Measurements from ENCODE around the gene CHAF1A. TPM values are rescaled to one million over a fixed set of nuclear protein-coding genes. Genes with fewer than 3 reads are reported as not detected.

CHAF1A gene
- total and polyA plus RNA-seq, 2 experiments from 2014 or later: 113 to 125 TPM

GRCh38 chr19:4453232-4454179 lies 51.1 kb downstream of the CHAF1A start:
- Histone ChIP-seq H4K20me1 (replicated peaks; ENCODE audit: insufficient read depth) (peaks cover 6% of the 10 kb centered on the region), H3K36me3 (ENCODE audit: insufficient read depth) (no peaks in the 10 kb centered on the region)
- TF ChIP-seq CREB1 (CRISPR knock-in tag; IDR thresholded peaks at IDR 0.05; ENCODE audit: low read depth) (no peak), JUNB (IDR thresholded peaks at IDR 0.05; ENCODE audit: unreplicated experiment) (no peak), REST (IDR thresholded peaks at IDR 0.05; ENCODE audit: unreplicated experiment) (no peak), ETS1 (IDR thresholded peaks at IDR 0.05) (no peak), STAT1 (IDR thresholded peaks at IDR 0.05; ENCODE audit: unreplicated experiment) (no peak), EZH2phosphoT487 (IDR thresholded peaks at IDR 0.05; ENCODE audit: unreplicated experiment) (no peak), NANOG (IDR thresholded peaks at IDR 0.05; ENCODE audit: borderline replicate concordance) (no peak), ZNF462 (CRISPR knock-in tag; IDR thresholded peaks at IDR 0.05) (no peak), ZNF114 (CRISPR knock-in tag; IDR thresholded peaks at IDR 0.05) (no peak), POLR2AphosphoS5 (IDR thresholded peaks at IDR 0.05; ENCODE audit: low read depth) (no peak), CTCF (conservative IDR thresholded peaks at IDR 0.05; ENCODE audit: low read depth in 2 of 2) (no peak), ZNF331 (CRISPR knock-in tag; IDR thresholded peaks at IDR 0.05; ENCODE audit: low read depth) (no peak), EZH2 (IDR thresholded peaks at IDR 0.05; ENCODE audit: low read depth, unreplicated experiment) (no peak)

More at GRCh38 chr19:4453232-4454179, 51.1 kb downstream of the CHAF1A start:
- Mint-ChIP-seq H3K27me3 (ENCODE audit: insufficient read depth, low read depth, poor library complexity) (peaks cover 38% of the 10 kb centered on the region), H3K27ac (no peak overlapping the region), H3K4me1 (peaks cover 14% of the 10 kb centered on the region), H3K9me3 (no peaks in the 10 kb centered on the region; the same call in 1 of the 3 replicates), H3K4me3 (no peak overlapping the region), H3K36me3 (ENCODE audit: low read depth) (peaks cover 28% of the 10 kb centered on the region)
- Histone ChIP-seq H3K4me3 (no peak overlapping the region), H3K4me1 (ENCODE audit: insufficient read depth) (peaks cover 12% of the 10 kb centered on the region), H3K27ac (ENCODE audit: low read depth) (no peak overlapping the region), H2AFZ (no peak overlapping the region), H3K9me2 (ENCODE audit: insufficient read depth) (no peaks in the 10 kb centered on the region), H3F3A (replicated peaks; ENCODE audit: low read depth) (no peaks in the 10 kb centered on the region), H3K4me2 (no peak overlapping the region), H3K27me3 (ENCODE audit: insufficient read depth) (no peaks in the 10 kb centered on the region), H3K79me2 (replicated peaks; ENCODE audit: insufficient read depth) (0 out of 2 replicates have a peak, but pooled peaks cover 4% of the 10 kb centered on the region)
- DNase-seq (ENCODE audit: low spot score) (no peak), ATAC-seq (no peak)

All from GM23338 (cell line).